NOMO-1 treated with dmso at 0.1 percent for 144 hours (cell line): ENCODE data around the gene WWOX.
A peak's percentile ranks its signal among the peaks of the same experiment; 100 is the strongest.

ENCODE experiments used
- DNase-seq: peaks from one replicate; lab custom pipeline; 2025; ENCODE audit not compliant: unreplicated experiment; lab: John Stamatoyannopoulos, UW

The WWOX gene

DNA sequence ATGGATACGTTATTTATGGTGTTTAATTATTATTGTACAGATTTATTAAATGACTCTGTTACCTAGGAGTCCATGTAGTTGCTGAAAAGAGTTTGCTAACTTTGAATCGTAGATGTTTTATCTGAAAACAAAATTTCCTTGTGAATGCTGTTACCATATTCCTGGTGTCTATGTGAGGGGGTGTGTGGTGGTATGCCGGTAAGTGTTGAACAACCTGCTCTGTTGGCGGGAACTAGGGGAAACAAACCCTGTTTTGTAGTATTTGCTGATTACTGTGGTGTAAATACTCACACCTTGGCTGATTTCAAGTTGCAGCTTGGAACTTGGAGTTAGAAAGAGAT, 386.4 kb downstream of the WWOX start:
- no peak for DNase-seq

DNA sequence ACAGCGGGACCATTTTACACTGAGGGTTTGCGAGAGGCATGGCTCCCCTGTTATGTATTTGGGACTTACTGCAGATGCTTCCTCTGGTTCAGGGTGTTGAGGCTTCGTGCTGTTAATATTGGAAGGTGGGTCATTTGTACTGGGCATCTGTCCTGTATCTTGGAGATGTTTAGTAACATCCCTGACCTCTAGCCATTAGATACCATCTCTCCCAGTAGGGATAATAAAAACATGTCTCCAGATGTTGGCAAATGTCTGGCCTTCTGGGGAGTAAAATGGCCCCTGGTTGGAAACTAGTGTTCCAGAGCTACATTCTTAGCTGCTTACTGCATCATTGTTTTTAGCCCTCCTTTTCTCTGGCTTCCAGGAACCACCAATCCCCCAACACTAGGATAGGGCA, 388.0 kb downstream of the WWOX start:
- no peak for DNase-seq

DNA sequence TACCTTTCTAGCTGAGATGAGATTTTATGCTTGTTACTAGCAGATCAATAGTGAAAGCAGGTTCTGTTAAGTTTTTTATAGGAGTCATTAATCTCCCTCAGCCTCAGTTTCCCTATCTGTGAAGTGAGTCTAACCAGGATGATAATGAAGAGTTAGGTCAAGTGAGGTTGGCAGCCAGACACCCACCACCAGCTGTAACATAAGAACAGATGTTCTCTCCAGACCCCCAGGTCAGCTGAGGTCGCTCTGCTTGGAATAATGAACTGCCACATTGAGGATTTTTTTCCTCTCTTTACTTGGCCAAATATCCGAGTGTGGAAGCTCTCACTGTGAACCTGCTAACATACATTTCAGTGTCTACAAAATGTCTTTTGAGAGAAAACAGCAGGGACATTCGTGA, 389.6 kb downstream of the WWOX start:
- no peak for DNase-seq

DNA sequence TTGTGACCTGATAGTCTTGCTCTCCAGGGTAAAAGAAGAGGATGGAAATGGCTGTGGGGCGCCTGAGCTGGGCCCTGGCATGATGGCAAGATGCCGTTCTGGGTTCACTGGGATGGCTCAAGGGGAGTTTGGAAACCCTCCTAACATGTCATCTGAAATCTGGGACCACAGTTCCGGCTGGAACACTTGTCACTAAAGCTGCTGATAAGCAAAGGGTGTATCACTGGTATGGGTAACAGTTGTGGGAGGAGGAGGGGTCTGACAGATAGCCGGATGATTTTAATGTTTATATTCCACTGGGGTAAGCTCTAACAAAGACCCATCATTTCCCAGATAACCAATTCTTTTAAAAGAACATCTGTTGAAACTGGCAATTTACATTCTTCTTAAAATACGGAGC, 390.2 kb downstream of the WWOX start:
- DNase-seq = no peak

DNA sequence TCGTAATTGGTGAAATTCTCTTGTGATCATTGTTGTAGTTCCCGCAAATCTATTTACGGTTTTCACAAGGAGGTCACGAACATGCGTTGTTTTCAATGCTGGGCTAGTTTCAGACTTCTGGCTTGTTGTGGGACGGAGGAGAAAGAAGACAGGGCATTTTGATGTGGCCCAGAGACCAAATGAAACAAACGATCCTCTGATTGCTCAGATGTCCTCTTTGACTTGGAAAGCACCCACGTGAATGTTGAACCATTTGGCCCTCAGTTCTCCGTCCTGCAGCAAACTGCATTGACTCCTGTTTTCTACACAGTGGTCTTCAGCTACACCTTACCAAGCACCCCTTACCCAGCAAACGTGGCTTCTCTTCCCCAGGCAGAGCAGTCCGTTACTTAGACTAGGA, 391.0 kb downstream of the WWOX start:
- no peak for DNase-seq

DNA sequence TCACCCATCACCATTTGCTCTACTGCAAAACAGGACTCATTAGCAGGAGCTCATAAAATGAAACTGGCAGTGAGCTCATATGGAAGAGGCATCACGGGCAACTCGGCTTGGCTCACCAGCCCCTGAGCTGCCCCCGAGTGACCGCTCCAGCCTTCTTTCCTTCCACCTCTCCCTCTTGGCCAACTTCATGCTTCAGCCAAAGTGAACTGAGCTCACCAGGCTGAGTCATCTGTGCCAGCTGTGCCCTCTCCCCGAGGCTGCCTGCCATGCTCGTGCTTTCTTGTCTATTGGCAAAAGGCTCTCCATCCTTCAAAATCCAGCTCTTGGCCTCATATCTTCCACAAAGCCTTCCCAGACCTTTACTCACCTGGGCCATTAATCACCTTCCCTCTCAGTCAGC, 391.4 kb downstream of the WWOX start:
- no peak for DNase-seq

DNA sequence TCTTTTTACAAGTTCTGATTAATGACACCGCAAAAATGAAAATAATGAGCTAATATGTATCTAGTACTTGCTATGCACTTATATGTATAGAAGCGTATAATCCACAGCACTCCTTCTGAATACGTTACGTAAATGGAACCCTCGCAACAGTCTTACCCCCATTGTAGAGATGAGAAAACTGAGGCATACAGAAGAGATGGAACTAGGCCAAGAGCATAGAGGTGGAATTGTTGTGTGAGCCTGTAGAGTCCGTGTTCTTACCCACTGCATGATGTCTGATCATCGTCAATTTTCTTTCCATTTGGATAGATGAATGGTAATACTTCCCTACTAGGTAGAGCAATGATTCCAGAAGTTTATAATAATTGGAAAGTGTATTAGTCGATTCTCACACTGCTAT, 394.1 kb downstream of the WWOX start:
- no peak for DNase-seq

DNA sequence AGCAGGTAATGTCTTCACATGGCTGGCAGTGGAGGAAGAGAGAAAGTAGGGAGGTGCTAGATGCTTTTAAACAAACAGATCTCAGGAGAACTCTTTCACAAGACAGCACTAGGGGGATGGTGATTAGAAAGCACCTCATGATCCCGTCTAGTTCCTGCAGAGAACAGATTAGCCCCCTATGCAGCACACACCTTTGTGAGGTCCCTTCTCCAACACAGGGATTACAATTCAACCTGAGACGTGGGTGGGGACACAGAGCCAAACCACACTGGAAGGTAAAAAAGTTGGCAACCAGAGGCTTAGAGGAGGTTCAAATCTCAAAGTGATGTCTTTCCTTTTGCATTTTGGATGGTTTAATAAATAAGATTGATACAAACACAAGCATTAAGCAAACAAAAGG, 394.7 kb downstream of the WWOX start:
- no peak for DNase-seq

DNA sequence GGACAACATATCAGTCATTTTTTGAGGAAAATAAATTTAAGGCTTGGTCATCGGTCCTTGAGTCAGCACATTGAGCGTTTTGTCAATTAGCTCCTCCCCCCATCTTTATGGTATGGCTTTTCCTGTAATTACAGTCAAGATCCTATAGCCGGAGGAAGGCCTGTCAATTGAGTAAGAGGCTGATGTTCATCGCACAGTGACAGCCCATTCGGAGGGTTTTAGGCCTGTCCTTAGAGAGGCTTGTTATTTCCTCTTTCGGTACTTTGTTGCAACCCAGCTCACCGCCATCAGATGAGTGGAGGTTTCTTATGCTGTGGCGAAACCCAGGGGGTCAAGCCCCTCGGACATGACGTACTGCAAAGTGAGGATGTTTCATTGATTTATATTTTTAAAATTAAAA, 395.2 kb downstream of the WWOX start:
- peak; percentile 89 for DNase-seq

DNA sequence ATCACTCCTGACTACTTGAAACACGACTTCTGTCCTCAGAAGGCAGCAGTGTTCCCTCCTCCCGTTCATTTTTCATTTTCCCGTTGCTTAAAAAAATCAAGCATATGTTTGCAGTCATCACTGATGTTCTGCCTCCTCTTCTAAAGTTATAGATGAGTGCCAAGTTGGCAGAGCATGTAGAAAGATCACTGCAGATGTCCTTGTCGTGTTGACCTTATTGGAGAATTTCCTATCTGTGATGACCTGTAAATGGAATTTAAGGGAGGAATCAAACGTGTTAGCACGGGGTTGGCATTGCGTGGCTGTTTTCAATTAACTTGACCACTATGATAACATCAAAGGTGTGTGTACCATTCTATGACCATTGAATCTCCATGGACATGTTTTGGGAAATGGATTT, 396.7 kb downstream of the WWOX start:
- no peak for DNase-seq

DNA sequence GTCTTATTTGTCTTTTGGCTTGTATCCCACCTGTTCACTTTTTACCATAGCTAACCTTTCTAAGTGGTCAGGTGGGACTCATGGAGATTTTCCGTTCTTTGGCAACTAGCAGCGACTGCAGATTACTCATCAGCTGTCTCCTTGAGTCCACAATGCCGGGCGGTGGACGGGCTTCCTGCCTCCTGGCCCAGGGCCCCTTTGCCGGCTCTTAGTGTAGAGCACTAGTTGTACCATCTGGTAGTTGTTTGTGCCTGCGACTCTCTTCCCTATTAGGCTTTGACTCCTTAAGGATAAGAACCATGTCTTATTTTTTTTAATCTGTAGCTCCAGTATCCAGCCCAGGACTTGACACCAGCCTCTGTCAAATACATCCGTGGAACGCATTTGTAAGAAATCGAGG, 399.9 kb downstream of the WWOX start:
- no peak for DNase-seq

DNA sequence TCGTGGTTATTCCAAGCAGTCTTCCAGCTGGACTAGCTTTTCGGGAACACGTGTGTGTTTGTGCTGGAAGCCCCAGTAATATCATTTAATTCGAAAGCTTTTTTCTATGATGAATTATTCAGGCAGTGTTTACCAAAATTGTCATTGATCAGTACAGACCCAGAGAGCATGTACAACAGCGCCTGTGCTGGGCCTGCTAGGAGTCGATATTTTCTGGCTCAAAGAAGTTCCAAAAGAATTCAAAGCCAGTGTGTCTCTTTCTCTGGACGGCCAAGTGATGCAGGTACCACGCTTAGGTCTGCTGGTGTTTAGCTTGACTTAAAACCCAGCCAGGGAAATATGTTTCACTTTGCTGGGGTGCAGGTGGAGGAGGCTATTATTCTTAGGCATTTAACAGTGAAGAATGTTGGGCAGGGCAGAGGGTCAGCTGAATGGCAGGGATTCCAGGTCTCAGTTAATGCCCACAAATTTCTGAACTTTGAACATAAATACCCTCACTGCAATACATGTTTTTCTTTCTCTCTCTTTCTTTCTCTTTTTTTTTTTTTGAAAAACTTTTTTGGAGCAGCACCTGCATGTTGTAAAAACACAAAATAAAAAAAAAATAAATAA, 401.3 kb downstream of the WWOX start:
- no peak for DNase-seq

DNA sequence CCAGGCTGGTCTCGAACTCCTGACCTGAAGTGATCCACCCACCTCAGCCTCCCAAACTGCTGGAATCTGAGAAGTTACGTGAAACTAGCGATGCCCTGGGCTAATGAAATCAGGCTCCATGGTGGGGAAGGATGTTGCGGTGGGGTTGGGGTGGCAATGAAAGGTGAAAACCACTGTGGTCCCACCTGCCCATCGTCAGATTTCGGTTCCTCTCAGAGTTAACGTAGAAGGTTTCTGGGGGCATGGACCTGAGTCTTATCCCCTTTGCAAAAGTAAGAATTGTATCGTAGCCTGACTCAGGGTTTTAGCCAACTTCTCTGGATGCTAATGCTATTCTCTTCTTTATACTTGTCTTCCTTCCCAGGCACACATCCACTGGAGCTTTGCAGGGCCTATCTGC, 402.3 kb downstream of the WWOX start:
- DNase-seq = no peak

DNA sequence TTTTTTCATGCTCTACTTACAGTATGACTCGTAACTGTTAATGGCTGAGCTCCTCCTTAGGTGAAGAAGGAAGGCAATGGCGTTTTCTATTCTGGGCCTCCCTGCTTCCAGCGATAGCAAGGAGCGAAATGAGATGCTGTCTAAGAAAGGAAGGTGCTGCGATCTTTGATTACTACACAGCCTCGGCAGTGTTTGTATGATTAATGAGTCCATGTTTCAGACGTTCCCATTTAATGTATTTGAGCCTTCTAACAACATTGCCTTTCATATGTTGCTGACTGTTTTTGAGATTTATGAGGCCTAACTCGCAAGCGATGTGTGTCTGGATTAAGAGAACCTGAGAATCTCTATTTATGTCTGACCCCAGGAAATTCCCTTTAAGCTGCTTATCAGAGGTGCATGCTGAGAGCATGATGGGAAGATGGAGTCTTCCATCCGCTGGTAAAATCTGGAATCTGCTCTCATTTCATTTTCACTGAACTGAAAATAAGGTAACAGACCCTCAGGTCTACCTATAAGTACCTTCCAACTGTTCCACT, 403.4 kb downstream of the WWOX start:
- no peak for DNase-seq

DNA sequence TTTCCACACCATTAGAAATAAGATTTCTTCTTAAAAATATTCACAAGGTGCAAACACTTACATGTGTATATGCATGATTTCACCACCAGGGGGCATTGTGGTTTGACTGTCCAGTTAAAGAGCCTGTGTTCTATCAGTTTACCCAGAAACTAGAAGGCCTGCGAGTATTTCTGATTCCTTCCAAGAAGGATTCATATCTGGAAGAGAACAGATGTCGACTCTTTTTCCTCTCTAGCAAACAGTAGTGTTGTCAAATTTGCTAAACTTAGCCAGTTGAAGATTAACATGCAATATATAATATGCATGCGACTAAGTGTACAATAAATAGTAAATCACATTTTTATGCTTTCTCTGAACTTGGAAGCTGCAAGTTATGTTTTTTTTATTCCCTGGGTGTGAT, 404.1 kb downstream of the WWOX start:
- DNase-seq = no peak

DNA sequence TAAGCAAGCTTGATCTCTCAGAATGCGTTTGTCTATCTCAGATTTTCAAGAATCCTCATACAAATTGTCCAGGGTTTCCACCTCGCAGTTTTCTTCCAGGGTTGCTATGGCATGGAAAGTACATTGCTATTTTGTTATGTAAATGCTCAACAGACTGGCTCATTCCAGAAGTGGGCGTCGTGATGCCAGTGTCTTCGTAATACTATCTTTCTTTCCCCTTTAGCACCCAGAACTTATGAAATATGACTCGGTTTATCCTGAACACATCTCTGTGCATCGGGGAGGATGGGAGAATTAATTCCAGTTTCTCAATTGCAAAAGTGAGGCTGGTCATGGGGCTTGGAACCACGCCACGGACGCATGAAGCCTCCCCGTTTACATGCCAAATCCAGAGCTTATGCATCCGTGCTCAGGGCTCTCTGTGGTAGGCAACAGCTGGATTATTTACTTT, 405.0 kb downstream of the WWOX start:
- DNase-seq = no peak

DNA sequence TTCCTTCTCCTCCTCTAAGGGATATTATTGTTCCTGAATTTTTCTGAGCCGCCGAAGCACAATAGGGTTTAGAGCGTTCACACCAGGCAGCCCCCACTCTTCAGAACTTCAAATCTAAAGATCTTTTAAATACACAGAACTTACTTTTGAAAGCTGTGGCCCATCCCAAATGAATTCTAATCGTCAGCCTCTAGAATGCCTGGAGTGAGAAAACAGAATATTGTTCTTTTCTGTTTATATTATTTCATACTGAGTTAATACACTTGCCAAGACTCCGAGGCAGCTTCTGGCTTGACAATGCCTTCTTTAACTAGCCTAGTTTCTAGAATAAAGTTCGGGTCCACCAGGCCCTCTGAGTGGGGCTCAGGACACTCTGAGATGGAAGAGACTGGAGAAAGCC, 405.6 kb downstream of the WWOX start:
- no peak for DNase-seq

DNA sequence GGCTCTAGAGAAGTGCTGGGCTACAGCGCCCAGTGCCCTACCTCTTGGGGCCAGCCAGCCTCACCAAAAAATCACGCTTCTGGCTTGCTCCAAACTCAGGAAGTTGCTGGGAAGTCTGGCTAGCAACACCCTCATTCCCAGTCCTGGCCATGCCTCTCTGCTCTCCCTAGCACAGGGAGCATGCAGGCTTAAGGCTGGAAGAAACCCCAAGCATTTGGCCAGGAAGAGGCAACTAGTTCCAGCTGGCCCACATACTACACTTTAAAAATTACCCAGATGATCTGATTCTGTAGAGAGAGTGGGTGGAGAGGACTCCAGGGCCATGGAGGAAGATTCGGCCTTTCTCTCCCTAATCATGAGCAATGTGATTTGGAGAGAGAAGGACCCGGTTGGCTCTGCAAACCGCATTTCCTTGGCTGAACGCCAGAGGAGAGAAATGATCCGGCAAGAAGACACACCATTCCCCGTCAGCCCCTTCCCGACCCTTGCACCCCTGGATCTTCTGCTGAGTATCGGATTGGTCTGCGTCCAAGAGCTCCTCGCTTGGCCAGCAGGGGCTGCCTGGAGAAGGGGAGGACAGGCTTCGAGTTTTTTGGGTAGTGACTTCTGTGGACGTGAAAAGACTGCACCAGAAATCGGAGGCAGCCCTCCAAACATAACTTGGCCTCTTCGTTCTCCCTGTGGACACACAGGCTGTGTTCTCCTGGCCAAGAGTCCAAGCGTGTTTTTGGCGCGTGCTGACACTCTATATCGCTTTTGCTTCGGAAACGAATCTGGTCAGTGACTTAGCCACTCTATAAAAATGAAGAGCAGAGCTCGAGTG, 406.3 kb downstream of the WWOX start:
- DNase-seq = no peak

DNA sequence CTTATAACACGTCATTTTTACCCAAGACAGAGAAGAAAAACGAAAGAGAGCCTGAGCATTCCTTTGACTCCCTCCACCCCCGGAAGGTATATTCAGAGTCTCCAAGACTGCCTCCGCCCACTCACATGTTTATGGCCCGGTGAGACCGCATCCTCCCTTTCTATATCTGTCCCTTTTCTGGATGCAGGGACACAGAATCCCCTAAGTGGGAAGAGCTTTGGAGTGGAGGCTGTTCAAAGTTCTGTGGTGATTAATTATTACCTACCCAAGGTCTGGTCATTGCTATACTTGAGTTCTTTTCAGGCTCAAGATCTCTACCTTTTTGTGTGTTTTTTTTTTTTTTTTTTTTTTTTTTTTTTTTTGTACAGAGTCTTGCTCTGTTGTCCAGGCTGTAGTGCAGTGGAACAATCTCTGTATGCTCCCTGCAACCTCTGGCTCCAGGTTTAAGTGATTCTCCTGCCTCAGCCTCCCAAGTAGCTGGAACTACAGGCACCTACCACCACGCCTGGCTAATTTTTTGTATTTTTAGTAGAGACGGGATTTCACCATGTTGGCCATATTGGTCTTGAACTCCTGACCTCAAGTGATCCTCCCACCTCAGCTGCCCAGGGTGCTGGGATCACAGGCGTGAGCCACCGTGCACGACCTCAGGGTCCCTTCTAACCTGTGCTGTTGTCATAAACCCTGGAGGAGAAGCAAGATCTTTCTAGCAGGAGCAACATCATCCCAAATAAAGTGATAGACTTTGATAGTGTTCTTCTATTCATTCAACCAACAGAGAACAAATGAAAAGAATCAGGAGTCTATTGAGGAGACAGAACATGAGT, 407.1 kb downstream of the WWOX start:
- DNase-seq = no peak

DNA sequence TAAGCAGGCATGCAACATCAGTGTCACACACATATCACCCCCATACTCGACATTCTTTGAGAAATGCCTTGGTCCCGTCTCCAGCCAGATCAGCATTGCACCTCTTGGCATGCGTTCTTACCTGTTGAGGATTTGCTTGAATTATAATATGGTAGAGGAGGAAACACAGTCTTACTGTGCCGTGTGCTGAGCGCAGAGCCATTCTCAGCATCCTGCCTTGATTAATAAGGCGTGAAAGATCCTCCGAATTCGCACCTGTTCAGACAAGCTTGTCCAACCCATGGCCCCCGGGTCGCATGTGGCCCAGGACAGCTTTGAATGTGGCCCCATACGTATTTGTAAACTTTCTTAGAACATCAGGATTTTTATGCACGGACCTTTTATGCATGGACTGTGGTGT, 408.1 kb downstream of the WWOX start:
- DNase-seq = no peak

DNA sequence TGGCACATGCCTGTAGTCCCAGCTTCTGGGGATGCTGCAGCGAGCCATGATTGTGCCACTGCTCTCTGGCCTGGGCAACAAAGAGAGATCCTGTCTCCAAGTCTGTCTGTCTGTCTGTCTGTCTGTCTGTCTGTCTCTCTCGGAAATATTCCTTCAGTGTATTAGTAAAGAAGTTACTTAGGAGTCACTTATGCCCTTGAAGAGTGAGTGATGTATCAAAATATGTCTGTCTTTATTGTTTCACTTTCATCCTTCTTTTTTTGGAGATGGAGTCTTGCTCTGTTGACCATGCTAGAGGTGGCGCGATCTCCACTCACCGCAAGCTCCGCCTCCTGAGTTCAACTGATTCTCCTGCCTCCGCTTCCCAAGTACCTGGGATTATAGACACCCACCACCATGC, 410.5 kb downstream of the WWOX start:
- DNase-seq = no peak

DNA sequence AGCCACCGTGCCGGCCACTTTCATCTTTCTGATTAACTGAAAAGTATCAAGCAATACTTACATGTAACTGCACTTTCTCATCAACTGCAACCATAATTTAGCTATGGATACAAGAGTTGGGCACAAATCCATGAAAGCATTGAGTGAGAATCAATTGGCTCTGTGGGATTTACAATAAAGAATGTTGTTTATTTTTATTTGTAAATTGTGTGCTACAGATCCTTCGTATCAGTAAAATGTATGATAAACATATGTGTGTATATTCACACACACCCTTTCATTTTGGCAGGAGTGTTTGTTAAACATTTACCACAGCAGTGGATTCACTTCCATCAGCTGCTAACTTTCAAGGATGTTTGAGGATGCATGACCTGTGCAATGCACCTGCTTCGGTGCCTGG, 411.0 kb downstream of the WWOX start:
- no peak for DNase-seq
